IMR-90 (cell line): Measurements from ENCODE around the gene KIAA1328. TPM values are rescaled to one million over a fixed set of nuclear protein-coding genes. Genes with fewer than 3 reads are reported as not detected.
A peak's percentile ranks its signal among the peaks of the same experiment; 100 is the strongest.

ENCODE experiments used
- ATAC-seq: fragments of 200-7000 bp; cut with Tn5 transposase; 2 replicates; pipeline ENCODE4 v1.9.1; 2020; ENCODE audit warnings: low read depth, mild to moderate bottlenecking, moderate library complexity
- BruUV-seq: library from RNA; stranded (reverse); fragments of 400-500 nt; replicated peaks from 2 replicates; lab custom pipeline; 2021; lab: Mats Ljungman, UMichigan
- CTCF ChIA-PET: fragments of 300-600 bp; formaldehyde crosslinking; extraction: SDS; loops from one replicate; lab custom pipeline; 2021; ENCODE audit warnings: antibody characterized with exemption; lab: Yijun Ruan, JAX
- POLR2A ChIA-PET: fragments of 300-600 bp; sonication (Branson Sonifier 250); formaldehyde crosslinking; loops from one replicate; lab custom pipeline; 2022; ENCODE audit warnings: antibody characterized with exemption; ENCODE audit not compliant: unreplicated experiment; lab: Charles Lee
- DNase-seq: peaks from one replicate; pipeline ENCODE4 v3.0.0; 2013
- H2AFZ ChIP-seq: replicated peaks from 2 replicates; pipeline ENCODE3; 2013; ENCODE audit warnings: low read length, mild to moderate bottlenecking; ENCODE audit not compliant: poor library complexity
- H2AK5ac ChIP-seq: 2 replicates; pipeline ENCODE4 v1.6.1; 2013; ENCODE audit warnings: low read depth, low read length, inconsistent platforms
- H2AK9ac ChIP-seq: replicated peaks from 2 replicates; pipeline ENCODE3; 2013; ENCODE audit warnings: mild to moderate bottlenecking, low read depth, low read length, moderate library complexity; ENCODE audit not compliant: poor library complexity
- H2BK120ac ChIP-seq: 2 replicates; pipeline ENCODE4 v1.6.1; 2013; ENCODE audit warnings: low read depth, low read length, inconsistent platforms
- H2BK15ac ChIP-seq: 3 replicates; pipeline ENCODE4 v1.6.1; 2013; ENCODE audit warnings: low read depth, low read length, inconsistent platforms
- H2BK20ac ChIP-seq: 2 replicates; pipeline ENCODE4 v1.6.1; 2013; ENCODE audit warnings: low read depth, mild to moderate bottlenecking, inconsistent platforms, low read length, moderate library complexity
- H2BK5ac ChIP-seq: 2 replicates; pipeline ENCODE4 v1.6.1; 2013; ENCODE audit warnings: mild to moderate bottlenecking, low read depth, low read length, inconsistent platforms; ENCODE audit not compliant: poor library complexity, severe bottlenecking
- H3K14ac ChIP-seq: replicated peaks from 2 replicates; pipeline ENCODE4 v1.6.1; 2013; ENCODE audit warnings: low read depth, low read length, inconsistent platforms
- H3K18ac ChIP-seq: 2 replicates; pipeline ENCODE4 v1.6.1; 2013; ENCODE audit warnings: low read depth, low read length, control low read depth
- H3K23ac ChIP-seq: 2 replicates; pipeline ENCODE4 v1.6.1; 2013; ENCODE audit warnings: low read depth, low read length, inconsistent platforms
- H3K27ac ChIP-seq: 2 replicates; pipeline ENCODE4 v1.5.1; 2013; ENCODE audit warnings: mild to moderate bottlenecking, control low read depth, low read length; ENCODE audit not compliant: insufficient read depth
- H3K27me3 ChIP-seq: 2 replicates; pipeline ENCODE4 v1.6.1; 2013; ENCODE audit warnings: low read length; ENCODE audit not compliant: control insufficient read depth, insufficient read depth
- H3K36me3 ChIP-seq: 2 replicates; pipeline ENCODE4 v1.6.1; 2013; ENCODE audit warnings: low read length, mixed read lengths; ENCODE audit not compliant: control insufficient read depth, insufficient read depth
- H3K4ac ChIP-seq: 2 replicates; pipeline ENCODE4 v1.6.1; 2013; ENCODE audit warnings: low read depth, low read length, inconsistent platforms
- H3K4me1 ChIP-seq: 2 replicates; pipeline ENCODE4 v1.6.1; 2013; ENCODE audit warnings: low read length, mixed read lengths; ENCODE audit not compliant: control insufficient read depth, insufficient read depth
- H3K4me2 ChIP-seq: 2 replicates; pipeline ENCODE4 v1.6.1; 2013; ENCODE audit warnings: low read depth, mild to moderate bottlenecking, control low read depth, low read length, moderate library complexity
- H3K4me3 ChIP-seq: 2 replicates; pipeline ENCODE4 v1.5.1; 2013; ENCODE audit warnings: low read depth, mild to moderate bottlenecking, control low read depth, low read length, moderate library complexity; ENCODE audit not compliant: insufficient read depth
- H3K56ac ChIP-seq: 2 replicates; pipeline ENCODE4 v1.6.1; 2013; ENCODE audit warnings: low read length, inconsistent platforms; ENCODE audit not compliant: insufficient read depth; ENCODE audit errors: extremely low read depth
- H3K79me1 ChIP-seq, 2 experiments: 2 replicates each; pipeline ENCODE4 v1.6.1; 2013; ENCODE audit warnings: low read length in 2 of 2, inconsistent platforms in 1 of 2, low read depth in 1 of 2
- H3K9ac ChIP-seq: 2 replicates; pipeline ENCODE4 v1.6.1; 2013; ENCODE audit warnings: low read depth, low read length, control low read depth
- H3K9me1 ChIP-seq: 2 replicates; pipeline ENCODE4 v1.6.1; 2013; ENCODE audit warnings: low read length, inconsistent platforms; ENCODE audit not compliant: insufficient read depth
- H3K9me3 ChIP-seq: 2 replicates; pipeline ENCODE4 v1.6.1; 2013; ENCODE audit warnings: low read length; ENCODE audit not compliant: control insufficient read depth, insufficient read depth
- H4K20me1 ChIP-seq: 2 replicates; pipeline ENCODE4 v1.6.1; 2013; ENCODE audit warnings: low read length, inconsistent platforms; ENCODE audit not compliant: insufficient read depth
- H4K5ac ChIP-seq: 2 replicates; pipeline ENCODE4 v1.6.1; 2013; ENCODE audit warnings: mild to moderate bottlenecking, low read depth, low read length, control low read depth
- H4K8ac ChIP-seq, 2 experiments: 2 replicates each; pipeline ENCODE4 v1.6.1; 2013; ENCODE audit warnings: low read depth in 2 of 2, low read length in 2 of 2, control low read depth in 1 of 2, inconsistent platforms in 1 of 2
- H4K91ac ChIP-seq: 2 replicates; pipeline ENCODE4 v1.6.1; 2013; ENCODE audit warnings: low read depth, low read length, inconsistent platforms; ENCODE audit not compliant: insufficient read depth
- BHLHE40 ChIP-seq: fragments of 150-350 bp; IDR thresholded peaks from 2 replicates; pipeline ENCODE4 v1.6.1; 2016; ENCODE audit warnings: mild to moderate bottlenecking, low read depth, low read length
- CHD1 ChIP-seq: IDR thresholded peaks from 2 replicates; pipeline ENCODE4 v1.6.1; 2012; ENCODE audit warnings: low read depth, low read length, improper control_type of control experiment
- CTCF ChIP-seq: conservative IDR thresholded peaks from 2 replicates; pipeline ENCODE4 v1.5.1; 2012; ENCODE audit warnings: mild to moderate bottlenecking, low read depth, low read length, improper control_type of control experiment
- MAFK ChIP-seq: IDR thresholded peaks from 2 replicates; pipeline ENCODE4 v1.6.1; 2012; ENCODE audit warnings: low read depth, low read length, improper control_type of control experiment
- MXI1 ChIP-seq: IDR thresholded peaks from 2 replicates; pipeline ENCODE4 v1.6.1; 2012; ENCODE audit warnings: low read depth, mild to moderate bottlenecking, low read length, moderate library complexity, borderline replicate concordance
- POLR2A ChIP-seq: IDR thresholded peaks from 2 replicates; pipeline ENCODE4 v1.6.1; 2012; ENCODE audit warnings: mild to moderate bottlenecking, low read depth, low read length
- RCOR1 ChIP-seq: IDR thresholded peaks from 2 replicates; pipeline ENCODE4 v1.6.1; 2012; ENCODE audit warnings: mild to moderate bottlenecking, low read length, improper control_type of control experiment; ENCODE audit not compliant: insufficient replicate concordance
- RFX5 ChIP-seq: IDR thresholded peaks from 2 replicates; pipeline ENCODE4 v1.8.0; 2012; ENCODE audit warnings: low read depth, mild to moderate bottlenecking, low read length, moderate library complexity
- SMC3 ChIP-seq: fragments of 150-350 bp; IDR thresholded peaks from 2 replicates; pipeline ENCODE4 v1.6.1; 2016; ENCODE audit warnings: low read depth, mild to moderate bottlenecking, antibody characterized with exemption, low read length, moderate library complexity
- USF2 ChIP-seq: fragments of 150-350 bp; IDR thresholded peaks from 2 replicates; pipeline ENCODE4 v1.6.1; 2017; ENCODE audit warnings: mild to moderate bottlenecking, antibody characterized with exemption, low read length, low read depth
- WGBS, 2 experiments: methylation state at CpG; one replicate each; pipeline versions ENCODE4 v1.1.5 to v1.1.7; 2013; ENCODE audit warnings: missing lambda C conversion rate in 2 of 2; ENCODE audit not compliant: insufficient read length in 1 of 2; ENCODE audit errors: extremely low coverage in 2 of 2; 5-methylcytosine and 5-hydroxymethylcytosine counted together
- dilution Hi-C: fragments of 300-500 bp; cut with HindIII; formaldehyde crosslinking; loops from one replicate; pipeline ENCODE4 v1.14.3; 2018; ENCODE audit warnings: low sequenced_read_pairs; ENCODE audit not compliant: unreplicated experiment
- in situ Hi-C: fragments of 300-500 bp; cut with MboI; formaldehyde crosslinking; loops from 3 replicates; pipeline ENCODE4 v1.14.3; 2019; ENCODE audit warnings: low sequenced_read_pairs, inconsistent platforms, mixed read lengths
- intact Hi-C: fragments of 100-400 bp; cut with micrococcal nuclease; formaldehyde crosslinking; loops from 2 replicates; pipeline ENCODE4 v1.10.0; 2022
- polyA plus RNA-seq, 3 experiments: library from polyadenylated mRNA; depleted of rRNA; stranded (reverse); fragments of >200 nt; gene quantifications; 2 replicates each; pipeline ENCODE4 v1.2.3, GENCODE V29; 2012; ENCODE audit warnings: low replicate concordance in 1 of 3
- total RNA-seq: library from RNA; depleted of rRNA; stranded (reverse); fragments of >200 nt; gene quantifications from 2 replicates; pipeline ENCODE4 v1.2.3, GENCODE V29; 2012

Gene KIAA1328
- total and polyA plus RNA-seq, 2 of the 4 experiments (the other 2 are of a cell fraction): 2.4 to 7.0 TPM

- DNase-seq (peak; percentile 52), ATAC-seq (peak; percentile 92)
- H2BK15ac ChIP-seq: no peak overlapping the region
- H3K9me1 ChIP-seq: no peaks in the 10 kb centered on the region
- peaks cover 16% of the 10 kb centered on the region for H3K27me3 ChIP-seq
- H3K56ac ChIP-seq: no peak overlapping the region
- no peak overlapping the region for H3K14ac ChIP-seq
- H2BK20ac ChIP-seq: no peak overlapping the region
- no peak overlapping the region for H3K4me2 ChIP-seq
- no peak overlapping the region for H3K18ac ChIP-seq
- WGBS, 2 experiments: 13% methylated on average over 2 of the region's 8 CpGs; no CpG with 5 or more reads in 1 of the 2 experiments
- no peak overlapping the region for H4K8ac ChIP-seq
- H3K9me3 ChIP-seq: no peaks in the 10 kb centered on the region
- intact Hi-C loops: no loop called here
- no peaks in the 10 kb centered on the region for H3K79me1 ChIP-seq
- no peaks in the 10 kb centered on the region for H4K20me1 ChIP-seq
- no peak overlapping the region for H4K91ac ChIP-seq
- no peak overlapping the region for H3K27ac ChIP-seq
- no peak overlapping the region for H2BK5ac ChIP-seq
- BruUV-seq: no TSS peak
- dilution Hi-C loops: no loop called here
- no peak overlapping the region for H4K5ac ChIP-seq
- H2BK120ac ChIP-seq: no peak overlapping the region
- in situ Hi-C loops: no loop called here
- no peak overlapping the region for H3K23ac ChIP-seq
- no peak overlapping the region for H3K4me3 ChIP-seq
- no peak overlapping the region for H3K9ac ChIP-seq
- TF ChIP-seq MXI1 (peak; percentile 68), CHD1 (no peak), MAFK (no peak), BHLHE40 (no peak), CTCF (no peak), POLR2A (no peak), RFX5 (no peak), USF2 (no peak), RCOR1 (peak; percentile 96), SMC3 (no peak)
- no peaks in the 10 kb centered on the region for H3K4me1 ChIP-seq
- H2AK5ac ChIP-seq: no peak overlapping the region
- ChIA-PET CTCF (no interaction called here), POLR2A (no interaction called here)
- H2AK9ac ChIP-seq: no peak overlapping the region
- H3K36me3 ChIP-seq: no peaks in the 10 kb centered on the region
- no peak overlapping the region for H2AFZ ChIP-seq
- no peak overlapping the region for H3K4ac ChIP-seq
Observed at GRCh38 chr18:37270038-37270665, 441.2 kb downstream of the KIAA1328 start.
